ENCODE data around the gene SDF4. TPM values are rescaled to one million over a fixed set of nuclear protein-coding genes. Genes with fewer than 3 reads are reported as not detected.

The SDF4 gene
- total RNA-seq, 4 donors from 2014 or later: 109 to 144 (median 138) TPM

DNA sequence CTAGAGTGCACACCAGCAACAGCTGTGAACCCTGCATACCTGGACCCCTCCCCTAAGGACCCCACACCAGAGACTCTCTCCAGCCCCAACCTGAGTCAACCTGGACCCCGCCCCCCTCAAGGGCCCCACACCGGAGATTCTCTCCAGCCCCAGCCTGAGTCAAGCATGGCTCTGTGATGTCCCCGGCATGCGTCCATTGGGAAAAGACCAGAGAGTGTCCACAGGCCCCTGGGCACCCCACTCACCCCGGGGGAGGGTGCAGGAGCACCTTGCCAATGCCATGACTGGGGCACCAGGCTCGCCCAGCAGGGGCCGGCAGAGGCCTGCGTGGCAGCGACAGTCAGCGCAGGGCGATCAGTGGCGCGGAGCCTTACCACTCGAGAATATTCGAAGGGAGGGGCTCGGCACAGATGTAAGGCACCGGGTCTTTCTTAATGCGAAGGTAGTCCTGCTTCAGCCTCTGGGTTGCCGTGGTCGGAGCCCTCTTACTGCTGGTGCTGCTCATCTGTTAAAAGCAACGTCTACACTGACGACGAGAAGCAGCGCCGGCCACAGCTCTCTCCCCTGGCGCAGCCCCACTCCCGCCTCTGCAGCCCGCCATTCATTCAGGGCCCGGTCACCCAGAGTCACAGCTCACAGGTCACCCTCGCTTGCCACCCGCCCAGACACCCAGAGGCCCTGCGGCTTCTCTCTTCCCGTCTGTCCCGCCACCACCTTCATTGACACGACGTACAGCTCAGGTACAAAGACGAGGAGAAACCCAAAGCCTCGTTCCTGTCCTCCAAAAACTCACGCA lies 35.9 kb upstream of the SDF4 start:
- 95 to 97% methylated on average over 36 to 39 of the region's 39 CpGs for WGBS, 2 donors
- Histone ChIP-seq H3K9me3 (no peaks in the 10 kb centered on the region), H3K36me3 (peaks cover 7 to 29% of the 10 kb centered on the region in 2 donors), H3K4me1 (peaks cover 20 to 26% of the 10 kb centered on the region in 2 donors), H3K27me3 (no peaks in the 10 kb centered on the region), H3K4me3 (replicated peaks in 1 of 3) (no peak overlapping the region), H3K27ac (no peak overlapping the region)
- intact Hi-C loops (cut with DNase I): no loop called here
- TF ChIP-seq CTCF (IDR thresholded peaks at IDR 0.05) (no peak), POLR2A (IDR thresholded peaks at IDR 0.05) (no peak)
- DNase-seq: no peak

DNA sequence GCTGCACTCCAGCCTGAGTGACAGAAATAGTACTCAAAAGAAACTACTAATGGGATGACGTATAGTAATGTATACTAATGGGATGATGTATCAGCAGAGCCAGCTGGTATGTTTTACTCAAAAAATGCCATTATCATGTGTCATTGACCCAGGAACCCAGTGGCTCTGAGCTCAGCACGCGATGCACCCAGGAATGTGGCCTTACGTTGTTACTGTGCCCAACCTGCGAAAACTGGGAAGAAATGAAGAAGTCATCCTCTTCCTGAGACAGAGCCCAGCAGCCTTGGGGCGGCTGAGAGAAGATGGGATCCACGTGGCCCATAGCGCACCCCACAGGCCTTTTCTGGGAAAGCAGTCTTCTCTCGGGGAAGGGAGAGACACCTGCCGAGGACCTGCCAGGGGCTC lies 33.1 kb upstream of the SDF4 start:
- H3K4me3 ChIP-seq (replicated peaks in 1 of 3): no peak overlapping the region
- intact Hi-C loops (cut with DNase I): no loop called here
- TF ChIP-seq POLR2A (IDR thresholded peaks at IDR 0.05) (no peak), CTCF (IDR thresholded peaks at IDR 0.05) (no peak)
- DNase-seq: no peak
- peaks cover 21 to 48% of the 10 kb centered on the region in 2 donors for H3K36me3 ChIP-seq
- WGBS, 2 donors: 88 to 89% methylated on average over 10 of the region's 10 CpGs
- H3K27ac ChIP-seq: no peak overlapping the region
- no peaks in the 10 kb centered on the region for H3K4me1 ChIP-seq
- H3K9me3 ChIP-seq: no peaks in the 10 kb centered on the region
- no peaks in the 10 kb centered on the region for H3K27me3 ChIP-seq

- 86 to 91% methylated on average over 9 of the region's 9 CpGs for WGBS, 2 donors
- Histone ChIP-seq H3K36me3 (peaks cover 21 to 48% of the 10 kb centered on the region in 2 donors), H3K9me3 (no peaks in the 10 kb centered on the region), H3K4me1 (no peaks in the 10 kb centered on the region), H3K4me3 (replicated peaks in 1 of 3) (no peak overlapping the region), H3K27me3 (no peaks in the 10 kb centered on the region), H3K27ac (no peak overlapping the region)
- no peak for DNase-seq
- TF ChIP-seq CTCF (IDR thresholded peaks at IDR 0.05): no peak
- TF ChIP-seq POLR2A (IDR thresholded peaks at IDR 0.05): no peak
- intact Hi-C loops (cut with DNase I): no loop called here
Observed at GRCh38 chr1:1264026-1264425, 32.2 kb upstream of the SDF4 start.

GRCh38 chr1:1262758-1263157 lies 31.0 kb upstream of the SDF4 start:
- Histone ChIP-seq H3K27ac (no peak overlapping the region), H3K4me3 (replicated peaks in 1 of 3) (no peak overlapping the region), H3K9me3 (no peaks in the 10 kb centered on the region), H3K27me3 (no peaks in the 10 kb centered on the region), H3K36me3 (peaks cover 21 to 47% of the 10 kb centered on the region in 2 donors), H3K4me1 (no peaks in the 10 kb centered on the region)
- 92 to 100% methylated on average over 3 to 7 of the region's 8 CpGs for WGBS, 2 donors
- intact Hi-C loops (cut with DNase I): no loop called here
- no peak for DNase-seq
- TF ChIP-seq CTCF (IDR thresholded peaks at IDR 0.05) (no peak), POLR2A (IDR thresholded peaks at IDR 0.05) (no peak)

- Histone ChIP-seq H3K36me3 (peaks cover 21 to 40% of the 10 kb centered on the region in 2 donors), H3K27me3 (no peaks in the 10 kb centered on the region), H3K4me1 (no peaks in the 10 kb centered on the region), H3K27ac (no peak overlapping the region), H3K4me3 (replicated peaks in 1 of 3) (no peak overlapping the region), H3K9me3 (no peaks in the 10 kb centered on the region)
- intact Hi-C loops (cut with DNase I): no loop called here
- WGBS, 2 donors: 96 to 98% methylated on average over 17 of the region's 17 CpGs
- DNase-seq: no peak
- TF ChIP-seq POLR2A (IDR thresholded peaks at IDR 0.05) (no peak), CTCF (IDR thresholded peaks at IDR 0.05) (no peak)
Observed at GRCh38 chr1:1262071-1262470, 30.3 kb upstream of the SDF4 start.
